IPS-18a (cell line): ENCODE measurements around the gene RPS6KA2.

ENCODE experiments used
- H3K27ac ChIP-seq: one replicate; pipeline ENCODE4 v1.5.1; 2013; ENCODE audit warnings: low read length
- H3K27me3 ChIP-seq: one replicate; pipeline ENCODE4 v1.6.1; 2013; ENCODE audit warnings: mild to moderate bottlenecking, low read length; ENCODE audit not compliant: control insufficient read depth, insufficient read depth
- H3K36me3 ChIP-seq: one replicate; pipeline ENCODE4 v1.6.1; 2013; ENCODE audit warnings: low read depth, low read length; ENCODE audit not compliant: control insufficient read depth
- H3K4me1 ChIP-seq: one replicate; pipeline ENCODE4 v1.6.1; 2013; ENCODE audit warnings: low read depth, low read length; ENCODE audit not compliant: control insufficient read depth
- H3K4me3 ChIP-seq: one replicate; pipeline ENCODE4 v1.5.1; 2013; ENCODE audit warnings: low read length
- H3K9ac ChIP-seq: one replicate; pipeline ENCODE4 v1.6.1; 2013; ENCODE audit warnings: mild to moderate bottlenecking, low read length, moderate library complexity
- H3K9me3 ChIP-seq: one replicate; pipeline ENCODE4 v1.6.1; 2013; ENCODE audit warnings: low read depth, low read length; ENCODE audit not compliant: control insufficient read depth

The RPS6KA2 gene

DNA sequence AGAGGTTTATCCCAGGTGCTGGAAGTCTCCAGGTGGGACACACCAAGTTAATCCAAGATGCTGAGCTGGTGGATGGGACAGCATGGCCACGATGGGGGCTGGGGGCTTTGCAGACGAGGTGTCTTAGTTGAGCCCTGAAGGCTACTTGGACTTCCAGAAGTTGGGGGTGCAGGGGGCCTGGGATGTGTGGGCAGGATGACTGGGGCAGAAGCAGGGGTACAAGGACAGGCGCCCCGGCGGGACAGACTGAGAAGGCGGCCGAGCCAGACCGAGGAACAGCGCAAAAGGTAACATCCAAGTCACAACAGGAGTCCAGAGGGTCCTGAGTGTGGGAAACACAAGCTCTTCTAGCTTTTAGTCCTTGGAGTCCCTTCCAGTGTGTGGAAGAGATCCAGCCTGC is 64.3 kb downstream of the RPS6KA2 start:
- Histone ChIP-seq H3K27ac (no peak overlapping the region), H3K4me3 (no peak overlapping the region), H3K9me3 (no peaks in the 10 kb centered on the region), H3K9ac (no peak overlapping the region), H3K27me3 (no peaks in the 10 kb centered on the region), H3K36me3 (no peaks in the 10 kb centered on the region), H3K4me1 (peaks cover 4% of the 10 kb centered on the region)

DNA sequence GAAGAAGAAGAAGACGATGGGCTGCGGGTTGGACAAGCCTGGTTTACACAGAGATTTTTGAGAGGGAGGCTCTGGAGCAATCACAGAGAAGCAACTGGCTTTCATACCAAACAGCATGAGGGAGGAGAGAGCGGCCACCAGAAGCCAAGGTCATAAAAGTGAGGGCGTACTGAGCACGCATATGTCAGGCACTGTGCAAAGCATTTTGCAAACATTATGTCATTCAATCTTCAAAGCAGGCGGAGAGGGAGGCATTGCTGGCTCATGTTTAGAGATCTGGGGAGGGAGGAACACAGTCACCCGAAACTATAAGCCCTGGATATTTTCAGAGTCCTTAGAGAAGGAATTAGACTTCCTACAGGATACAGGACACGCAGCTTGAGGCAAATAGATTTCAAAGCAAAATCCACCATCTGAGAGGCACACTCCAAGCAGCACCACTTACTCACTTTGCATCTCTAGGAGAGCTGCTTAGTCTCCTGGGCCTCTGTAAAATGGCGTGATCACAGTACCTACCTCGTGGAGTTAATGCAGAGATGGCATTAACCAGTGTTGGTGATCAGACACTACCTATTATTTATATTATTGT is 65.2 kb downstream of the RPS6KA2 start:
- Histone ChIP-seq H3K9ac (no peak overlapping the region), H3K27me3 (no peaks in the 10 kb centered on the region), H3K36me3 (no peaks in the 10 kb centered on the region), H3K9me3 (no peaks in the 10 kb centered on the region), H3K4me3 (no peak overlapping the region), H3K4me1 (peaks cover 4% of the 10 kb centered on the region), H3K27ac (no peak overlapping the region)

DNA sequence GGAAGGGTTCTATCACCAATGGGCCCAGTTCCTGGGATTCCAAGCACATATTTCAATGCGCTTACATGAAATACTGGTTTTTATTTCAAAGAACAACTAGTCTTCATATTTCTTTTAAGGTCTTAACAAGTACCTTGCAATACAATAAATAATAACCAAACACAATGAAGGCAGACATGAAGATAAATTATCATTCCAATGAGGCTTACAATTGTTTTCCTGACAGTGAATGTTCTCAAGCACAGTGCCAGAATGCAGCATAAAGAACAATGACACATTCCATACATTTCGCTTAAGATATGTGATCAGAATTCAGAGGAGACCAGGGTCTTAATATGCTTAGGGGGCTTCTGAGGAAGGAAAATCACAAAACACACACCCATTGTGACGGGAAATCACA is 66.8 kb downstream of the RPS6KA2 start:
- H3K36me3 ChIP-seq, result no peaks in the 10 kb centered on the region
- H3K27ac ChIP-seq, result no peak overlapping the region
- H3K9ac ChIP-seq, result no peak overlapping the region

DNA sequence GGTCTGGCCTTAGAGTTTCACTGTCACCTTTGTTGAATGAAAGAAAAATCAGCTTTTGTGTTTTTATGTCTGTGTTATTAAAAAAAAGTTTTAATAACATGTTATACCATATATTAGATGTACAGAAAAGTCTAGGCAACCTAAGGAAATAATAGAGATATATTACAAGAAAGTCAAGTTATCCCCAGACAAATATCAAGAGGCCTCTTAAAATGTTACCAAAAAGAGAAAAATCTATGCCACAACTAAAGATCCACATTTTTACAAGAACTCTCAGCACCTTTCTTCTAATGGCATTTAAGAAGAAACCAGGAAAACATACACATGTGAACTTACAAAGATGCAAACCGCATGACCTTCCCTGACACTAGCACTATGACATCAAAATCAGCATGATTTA is 67.4 kb downstream of the RPS6KA2 start:
- Histone ChIP-seq H3K9me3 (no peaks in the 10 kb centered on the region), H3K9ac (no peak overlapping the region), H3K27ac (no peak overlapping the region), H3K4me1 (peaks cover 4% of the 10 kb centered on the region), H3K27me3 (no peaks in the 10 kb centered on the region), H3K36me3 (no peaks in the 10 kb centered on the region), H3K4me3 (no peak overlapping the region)

More for the DNA sequence above, 66.8 kb downstream of the RPS6KA2 start:
- Histone ChIP-seq H3K4me3 (no peak overlapping the region), H3K4me1 (peaks cover 4% of the 10 kb centered on the region), H3K9me3 (no peaks in the 10 kb centered on the region), H3K27me3 (no peaks in the 10 kb centered on the region)

DNA sequence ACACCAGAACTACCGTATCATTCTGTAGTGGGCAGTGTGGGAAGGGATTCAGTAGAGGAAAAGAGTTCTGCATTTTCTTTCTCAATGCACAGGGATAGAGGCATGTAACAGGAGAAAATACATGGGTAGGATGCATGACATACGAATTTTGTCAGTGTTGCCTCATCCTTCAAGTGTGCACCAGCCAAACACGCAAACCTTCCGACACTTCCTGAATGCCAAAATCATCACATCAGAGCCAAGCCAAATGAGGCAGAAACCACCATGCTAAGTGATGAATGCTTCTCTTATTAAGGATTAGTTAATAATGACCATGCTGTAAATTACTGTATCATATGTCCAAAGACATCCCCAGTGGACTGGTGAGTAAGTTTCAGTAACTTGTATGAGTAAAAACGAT is 67.8 kb downstream of the RPS6KA2 start:
- no peak overlapping the region for H3K27ac ChIP-seq
- H3K36me3 ChIP-seq, result no peaks in the 10 kb centered on the region
- H3K4me1 ChIP-seq, result peaks cover 4% of the 10 kb centered on the region

DNA sequence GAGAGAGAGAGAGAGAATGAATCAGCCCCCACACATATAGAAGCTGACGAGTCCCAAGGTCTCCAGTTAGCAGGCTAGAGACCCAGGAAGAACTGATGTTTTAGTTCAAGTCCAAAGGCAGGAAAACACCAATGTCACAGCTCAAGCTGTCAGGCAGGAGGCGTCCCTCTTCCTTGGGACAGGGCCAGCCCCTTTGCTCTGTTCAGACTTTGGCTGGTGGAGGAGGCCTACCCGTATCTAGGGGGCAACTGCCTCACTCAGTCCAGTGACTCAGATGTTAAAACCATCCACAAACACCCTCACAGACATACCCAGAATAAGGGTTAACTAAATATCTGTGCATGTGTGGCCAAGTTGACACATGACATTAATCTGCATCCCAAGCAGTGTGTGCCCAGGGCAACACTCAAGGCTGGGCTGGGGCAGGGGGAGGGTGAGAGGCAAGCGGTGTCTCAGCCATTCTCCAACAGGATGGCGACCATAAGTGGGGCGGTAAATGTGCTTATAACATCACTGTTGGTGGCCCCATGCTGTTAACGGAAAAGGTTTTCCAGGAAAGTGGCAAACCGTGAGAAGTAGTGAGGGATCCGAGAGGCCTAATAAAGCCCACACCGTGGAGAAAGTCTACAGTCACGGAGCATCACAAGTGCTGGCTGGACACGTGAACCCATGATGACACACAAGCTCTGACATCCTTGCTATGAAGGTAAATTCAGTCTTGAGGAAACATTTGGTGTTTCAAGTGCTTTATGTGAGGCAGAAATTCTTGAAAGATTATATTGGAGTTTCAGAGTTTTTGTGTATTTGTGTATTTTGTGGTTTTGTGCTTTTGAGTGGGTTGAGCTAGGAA is 68.7 kb downstream of the RPS6KA2 start:
- H3K9ac ChIP-seq, result no peak overlapping the region
- no peaks in the 10 kb centered on the region for H3K9me3 ChIP-seq
- H3K4me3 ChIP-seq, result no peak overlapping the region
- H3K36me3 ChIP-seq, result no peaks in the 10 kb centered on the region
- H3K27me3 ChIP-seq, result no peaks in the 10 kb centered on the region
- H3K4me1 ChIP-seq, result peaks cover 8% of the 10 kb centered on the region
- H3K27ac ChIP-seq, result no peak overlapping the region

More for the DNA sequence above, 67.8 kb downstream of the RPS6KA2 start:
- H3K4me3 ChIP-seq, result no peak overlapping the region
- no peak overlapping the region for H3K9ac ChIP-seq
- no peaks in the 10 kb centered on the region for H3K27me3 ChIP-seq
- no peaks in the 10 kb centered on the region for H3K9me3 ChIP-seq

DNA sequence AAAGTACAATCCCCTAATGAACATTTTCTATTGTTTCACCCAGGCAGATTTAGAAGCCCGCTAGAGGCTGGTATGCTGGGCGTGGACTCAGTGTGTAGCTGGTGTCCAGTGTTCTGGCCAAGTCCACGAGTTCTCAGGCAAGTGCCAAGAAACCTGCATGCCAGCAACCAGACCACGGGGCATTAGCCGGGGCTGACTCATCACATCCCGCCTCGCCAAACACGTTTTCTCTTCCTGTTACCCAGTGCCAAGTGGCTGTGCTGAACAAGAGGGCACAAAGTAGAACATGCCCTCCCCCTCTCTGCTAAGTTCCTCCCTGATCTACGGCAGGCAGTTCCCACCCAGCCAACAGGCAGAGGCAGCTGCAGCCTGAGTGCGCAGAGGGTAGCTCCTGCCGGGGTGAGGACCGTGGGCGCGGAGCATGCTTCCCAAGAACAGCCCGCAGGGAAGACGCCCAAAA is 70.2 kb downstream of the RPS6KA2 start:
- no peaks in the 10 kb centered on the region for H3K36me3 ChIP-seq
- H3K27me3 ChIP-seq, result no peaks in the 10 kb centered on the region
- H3K9ac ChIP-seq, result no peak overlapping the region
- no peaks in the 10 kb centered on the region for H3K9me3 ChIP-seq
- H3K27ac ChIP-seq, result no peak overlapping the region
- peaks cover 12% of the 10 kb centered on the region for H3K4me1 ChIP-seq
- no peak overlapping the region for H3K4me3 ChIP-seq

DNA sequence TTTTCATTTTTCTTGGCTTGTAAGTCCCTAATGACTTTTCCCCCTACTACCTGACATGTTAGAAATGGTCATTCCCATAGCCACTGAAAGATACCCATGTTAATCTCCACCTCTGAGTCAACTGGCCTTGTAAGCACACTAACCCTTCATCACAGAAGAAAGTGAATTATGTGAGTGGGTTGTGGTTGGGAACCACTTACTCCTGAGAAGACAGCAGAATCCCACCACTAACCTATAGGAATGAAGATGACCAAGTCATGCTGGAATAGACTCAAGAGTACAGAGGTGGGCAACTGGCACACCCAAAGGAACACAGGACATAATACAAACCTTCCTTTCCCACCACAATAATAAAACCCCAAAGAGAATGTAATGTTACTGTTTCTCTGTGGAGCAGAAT is 70.7 kb downstream of the RPS6KA2 start:
- Histone ChIP-seq H3K4me1 (peaks cover 18% of the 10 kb centered on the region), H3K4me3 (no peak overlapping the region), H3K27ac (no peak overlapping the region), H3K9ac (no peak overlapping the region), H3K36me3 (no peaks in the 10 kb centered on the region), H3K27me3 (no peaks in the 10 kb centered on the region), H3K9me3 (no peaks in the 10 kb centered on the region)

DNA sequence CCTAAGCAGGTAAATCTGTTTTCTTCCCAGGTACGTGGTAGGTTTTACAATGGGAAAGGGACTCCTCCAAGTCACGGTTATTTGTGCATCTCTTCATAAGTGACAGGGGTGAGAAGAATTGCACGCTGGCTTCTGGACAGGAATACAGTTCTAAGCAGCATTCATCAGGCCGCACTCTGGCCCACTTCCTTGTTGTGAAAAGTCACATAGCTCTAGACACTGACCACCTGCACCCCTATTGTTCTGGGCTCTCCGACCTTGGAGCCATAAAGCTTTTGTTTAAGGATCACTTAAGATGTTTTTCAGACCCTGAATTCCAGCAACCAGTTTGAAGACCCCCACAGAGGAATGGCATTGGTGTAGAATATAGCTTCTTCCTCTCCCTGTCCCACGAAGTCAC is 72.0 kb downstream of the RPS6KA2 start:
- peaks cover 17% of the 10 kb centered on the region for H3K4me1 ChIP-seq
- H3K9me3 ChIP-seq, result no peaks in the 10 kb centered on the region
- H3K4me3 ChIP-seq, result no peak overlapping the region
- no peak overlapping the region for H3K27ac ChIP-seq
- no peaks in the 10 kb centered on the region for H3K36me3 ChIP-seq
- H3K9ac ChIP-seq, result no peak overlapping the region
- no peaks in the 10 kb centered on the region for H3K27me3 ChIP-seq

DNA sequence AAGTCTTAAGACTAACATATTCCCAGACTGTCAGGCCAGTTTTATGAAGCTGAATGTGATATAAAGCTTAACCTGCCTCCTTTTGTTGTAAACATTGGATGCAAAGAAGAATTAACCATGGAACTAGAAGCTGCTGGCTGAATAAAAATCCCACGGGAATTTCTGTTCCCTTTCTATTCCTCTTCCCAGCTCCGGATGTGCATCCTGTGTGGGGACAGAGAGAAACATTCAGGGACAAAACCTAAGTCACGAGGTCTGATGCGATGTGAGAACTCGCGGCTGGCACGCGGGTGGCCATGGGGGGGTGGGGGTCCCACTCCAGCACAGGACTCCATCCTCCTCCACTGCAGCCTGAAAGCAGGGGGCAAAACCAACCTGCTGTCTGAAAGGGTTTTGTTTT is 72.7 kb downstream of the RPS6KA2 start:
- no peak overlapping the region for H3K4me3 ChIP-seq
- no peaks in the 10 kb centered on the region for H3K27me3 ChIP-seq
- no peaks in the 10 kb centered on the region for H3K36me3 ChIP-seq
- peaks cover 17% of the 10 kb centered on the region for H3K4me1 ChIP-seq
- H3K27ac ChIP-seq, result no peak overlapping the region
- H3K9me3 ChIP-seq, result no peaks in the 10 kb centered on the region
- H3K9ac ChIP-seq, result no peak overlapping the region

DNA sequence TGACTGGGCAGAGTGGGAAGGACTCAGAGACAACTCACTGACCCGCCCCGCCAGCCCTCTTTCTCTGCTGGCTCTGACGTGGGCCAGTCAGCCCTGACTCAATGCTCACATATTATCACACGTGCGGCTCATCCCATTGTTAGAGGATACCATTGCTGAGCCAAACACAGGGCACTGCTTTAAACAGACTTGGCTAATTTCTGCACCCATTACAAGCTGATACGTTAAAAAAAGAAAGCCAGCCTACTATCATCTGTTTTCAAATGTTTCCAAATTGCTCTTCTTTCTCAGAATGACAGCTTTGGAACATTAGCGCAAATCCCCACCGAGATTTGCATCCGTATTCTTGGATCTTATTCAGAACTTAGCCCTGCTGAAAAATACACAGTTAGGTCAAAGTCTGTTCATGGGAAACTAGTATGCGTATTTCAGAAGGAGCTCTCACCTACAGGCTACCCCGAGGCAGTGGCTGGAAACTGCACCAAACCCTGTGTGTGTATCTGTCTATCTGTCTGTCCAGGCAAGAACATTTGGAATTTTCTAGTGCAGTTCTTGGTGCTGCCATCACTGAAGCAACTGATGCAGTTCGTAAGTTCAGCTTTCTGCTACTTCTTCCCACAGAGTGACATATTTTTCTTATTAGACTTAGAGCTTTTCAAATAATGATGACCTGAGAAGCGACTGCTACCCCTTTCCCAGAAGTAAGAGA is 73.3 kb downstream of the RPS6KA2 start:
- Histone ChIP-seq H3K36me3 (no peaks in the 10 kb centered on the region), H3K27ac (no peak overlapping the region), H3K4me1 (peaks cover 17% of the 10 kb centered on the region), H3K27me3 (no peaks in the 10 kb centered on the region), H3K9me3 (no peaks in the 10 kb centered on the region), H3K9ac (no peak overlapping the region), H3K4me3 (no peak overlapping the region)
